ENCODE measurements around the gene PHC2.

- peak; percentile 80 for TF ChIP-seq CTCF (IDR thresholded peaks at IDR 0.05)
- TF ChIP-seq EZH2 (IDR thresholded peaks at IDR 0.05) = no peak
- TF ChIP-seq EZH2phosphoT487 (IDR thresholded peaks at IDR 0.05) = no peak
These were observed 39.7 kb upstream of the PHC2 start for GRCh38 chr1:33470495-33471012.
